GM21723 (cell line): Measurements from ENCODE around the gene EXOSC10.
"Not testable (repeated sequence)": the region's sequence is repeated elsewhere in the genome, so short reads cannot be mapped to it uniquely, and the experiment has no call there.

Experiments used
- ATAC-seq: cut with Tn5 transposase; IDR thresholded peaks from one replicate; pipeline ENCODE4 v1.9.1; 2021; ENCODE audit warnings: mild to moderate bottlenecking, moderate library complexity; ENCODE audit not compliant: unreplicated experiment

EXOSC10 gene

GRCh38 chr1:11109047-11109760, 9.5 kb upstream of the EXOSC10 start:
- no peak for ATAC-seq

DNA sequence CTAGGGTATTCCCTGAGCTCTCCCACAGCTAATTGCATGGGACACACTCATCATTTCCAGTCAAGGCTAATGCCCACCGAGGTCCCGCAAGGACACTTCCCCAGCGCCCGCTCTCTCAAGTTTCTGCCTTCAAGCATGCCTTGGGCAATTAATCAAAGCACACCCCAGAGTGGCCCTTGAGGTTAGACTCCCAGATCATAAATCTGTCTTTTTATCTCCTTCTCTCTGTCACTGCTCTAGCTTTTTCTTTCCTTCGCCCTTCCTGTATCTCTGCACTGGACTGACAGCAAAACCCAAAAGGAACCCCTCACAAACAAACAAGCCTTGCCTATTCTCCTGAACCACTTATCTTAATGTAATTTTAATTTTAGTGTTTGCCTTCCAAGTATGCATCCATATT, 7.9 kb upstream of the EXOSC10 start:
- no peak for ATAC-seq

DNA sequence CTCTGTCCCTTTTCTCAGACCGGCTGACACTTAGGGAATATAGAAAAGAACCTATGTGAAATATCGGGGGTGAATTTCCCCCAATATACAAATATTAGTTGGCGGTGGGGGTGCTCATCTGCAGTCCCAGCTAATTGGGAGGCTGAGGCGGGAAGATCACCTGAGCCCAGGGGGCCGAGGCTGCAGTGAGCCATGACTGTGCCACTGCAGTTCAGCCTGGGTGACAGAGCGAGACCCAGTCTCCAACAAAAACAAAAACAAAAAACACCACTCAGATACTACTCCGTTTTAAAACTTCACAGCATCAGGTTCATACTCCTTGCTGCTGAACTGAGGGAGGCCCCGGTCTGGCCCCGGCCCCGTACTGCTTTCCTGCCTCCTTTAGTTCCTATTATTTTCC, 5.9 kb upstream of the EXOSC10 start:
- ATAC-seq = no peak

- ATAC-seq = no peak
Observed at GRCh38 chr1:11101347-11101746, 1.7 kb upstream of the EXOSC10 start.

DNA sequence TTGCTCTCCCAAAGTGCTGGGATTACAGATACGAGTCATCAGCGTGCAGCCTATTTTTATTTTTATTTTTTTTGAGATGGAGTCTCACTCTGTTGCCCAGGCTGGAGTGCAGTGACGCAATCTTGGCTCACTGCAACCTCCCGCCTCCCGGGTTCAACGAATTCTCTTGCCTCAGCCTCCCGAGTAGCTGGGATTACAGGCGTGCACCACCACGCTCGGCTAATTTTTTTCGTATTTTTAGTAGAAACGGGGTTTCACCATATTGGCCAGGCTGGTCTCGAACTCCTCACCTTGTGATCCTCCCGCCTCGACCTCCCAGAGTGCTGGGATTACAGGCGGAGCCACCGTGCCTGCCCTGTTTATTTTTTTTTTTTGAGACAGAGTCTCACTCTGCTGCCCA, 1.1 kb upstream of the EXOSC10 start:
- ATAC-seq = not testable (repeated sequence)

DNA sequence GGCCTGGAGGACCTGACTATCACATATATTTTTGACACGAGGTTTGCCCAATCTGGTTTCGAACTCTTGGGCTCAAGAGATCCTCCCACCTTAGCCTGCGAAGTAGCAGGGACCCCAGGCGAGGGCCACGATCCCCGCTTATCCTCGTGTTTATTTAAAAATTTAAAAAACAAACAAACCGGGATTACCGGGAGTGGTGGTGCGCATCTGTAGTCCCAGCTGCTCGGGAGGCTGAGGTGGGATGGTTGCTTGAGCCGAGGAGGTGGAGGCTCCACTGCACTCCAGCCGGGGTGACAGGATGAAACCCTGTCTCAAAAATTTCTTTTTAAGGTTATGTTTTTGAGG, 452 bp upstream of the EXOSC10 start:
- ATAC-seq = no peak

DNA sequence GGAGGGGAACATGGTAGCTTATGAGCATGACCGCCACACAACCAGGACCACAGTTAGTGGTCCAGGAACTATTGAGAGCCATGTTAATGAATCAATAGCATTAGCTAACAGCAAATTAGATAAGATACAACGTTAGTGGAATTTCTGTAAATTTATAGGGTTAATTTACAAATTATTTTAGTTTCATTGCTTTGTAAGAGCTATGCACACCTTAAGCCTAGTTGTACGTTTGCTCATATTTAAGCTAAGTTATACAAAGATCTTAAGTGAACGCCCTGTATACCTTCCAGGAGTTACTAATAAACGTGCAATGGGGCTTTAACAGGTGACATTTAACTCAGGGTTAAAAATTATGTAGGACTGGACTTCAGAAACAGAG, 749 bp downstream of the EXOSC10 start:
- no peak for ATAC-seq

DNA sequence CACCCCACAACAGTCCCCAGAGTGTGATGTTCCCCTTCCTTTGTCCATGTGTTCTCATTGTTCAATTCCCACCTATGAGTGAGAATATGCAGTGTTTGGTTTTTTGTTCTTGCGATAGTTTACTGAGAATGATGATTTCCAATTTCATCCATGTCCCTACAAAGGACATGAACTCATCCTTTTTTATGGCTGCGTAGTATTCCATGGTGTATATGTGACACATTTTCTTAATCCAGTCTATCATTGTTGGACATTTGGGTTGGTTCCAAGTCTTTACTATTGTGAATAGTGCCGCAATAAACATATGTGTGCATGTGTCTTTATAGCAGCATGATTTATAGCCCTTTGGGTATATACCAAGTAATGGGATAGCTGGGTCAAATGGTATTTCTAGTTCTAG, 15.9 kb downstream of the EXOSC10 start:
- not testable (repeated sequence) for ATAC-seq

GRCh38 chr1:11080931-11081330, 18.7 kb downstream of the EXOSC10 start:
- ATAC-seq = no peak

DNA sequence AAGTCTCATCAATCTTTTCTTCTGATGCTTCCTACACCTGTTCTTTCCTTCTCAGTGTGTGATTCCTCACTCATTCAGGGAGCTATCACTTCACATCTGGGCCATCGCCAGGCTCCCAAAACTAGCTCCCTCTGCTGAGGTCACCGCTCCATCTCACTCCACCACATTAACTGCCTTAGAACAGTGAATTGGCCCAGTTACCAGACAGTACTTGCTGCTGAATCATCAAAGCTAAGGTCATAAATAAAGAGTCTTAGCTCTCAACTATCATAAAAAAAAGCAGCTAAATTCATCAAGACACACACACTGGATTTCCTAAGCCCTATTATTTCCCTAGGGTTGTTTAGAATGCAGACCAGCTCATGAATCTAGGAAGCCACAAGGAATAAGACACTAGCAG, 21.0 kb downstream of the EXOSC10 start:
- ATAC-seq = no peak

DNA sequence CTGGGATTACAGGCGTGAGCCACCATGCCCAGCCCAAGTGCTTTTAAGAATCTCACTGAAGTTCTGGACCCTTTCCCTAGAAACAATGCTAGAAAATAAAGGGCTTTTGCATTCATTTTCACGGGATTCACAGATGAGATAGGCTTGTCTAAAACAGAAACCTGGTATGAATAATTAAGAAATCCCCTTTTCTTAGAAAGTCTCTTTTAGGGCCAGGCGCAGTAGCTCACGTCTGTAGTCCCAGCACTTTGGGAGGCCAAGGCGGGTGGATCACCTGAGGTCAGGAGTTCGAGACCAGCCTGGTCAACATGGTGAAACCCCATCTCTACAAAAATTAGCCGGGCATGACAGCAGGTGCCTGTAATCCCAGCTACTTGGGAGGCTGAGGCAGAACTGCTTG, 26.3 kb downstream of the EXOSC10 start:
- not testable (repeated sequence) for ATAC-seq

DNA sequence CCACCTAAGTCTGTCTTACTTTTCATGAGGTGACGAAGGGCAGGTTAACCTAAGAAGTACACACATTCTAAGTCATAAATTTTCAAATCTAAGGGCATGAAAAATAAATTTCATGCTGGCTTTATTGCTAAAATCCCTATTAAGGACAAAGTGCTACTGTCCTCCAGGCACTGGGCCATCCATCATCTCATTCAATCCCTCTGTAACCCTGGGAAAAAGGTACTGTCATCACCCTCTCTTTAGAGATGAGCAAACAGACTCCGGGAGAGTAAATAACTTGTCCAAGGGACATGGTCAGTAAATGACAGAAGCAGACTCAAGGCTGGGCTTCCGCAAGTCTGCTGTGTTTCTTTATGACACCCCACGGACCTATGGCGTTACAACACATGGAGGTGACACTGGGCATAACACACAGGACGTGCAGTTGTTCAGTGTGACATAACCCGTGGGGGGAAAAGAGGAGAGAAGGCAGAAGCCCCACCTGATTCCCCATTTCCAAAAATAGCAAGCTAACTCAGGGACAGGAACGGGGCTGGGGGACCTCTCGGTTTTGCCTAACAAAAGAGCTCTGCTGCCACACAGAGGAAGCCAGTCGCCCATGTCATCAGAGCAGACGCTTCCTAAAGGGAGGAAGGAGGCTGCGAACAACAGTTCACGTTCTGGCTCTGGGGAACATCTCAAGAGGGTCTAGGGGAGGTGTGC, 27.3 kb downstream of the EXOSC10 start:
- ATAC-seq = no peak

GRCh38 chr1:11071463-11072215, 28.0 kb downstream of the EXOSC10 start:
- ATAC-seq = no peak

GRCh38 chr1:11070876-11071275, 28.8 kb downstream of the EXOSC10 start:
- no peak for ATAC-seq

DNA sequence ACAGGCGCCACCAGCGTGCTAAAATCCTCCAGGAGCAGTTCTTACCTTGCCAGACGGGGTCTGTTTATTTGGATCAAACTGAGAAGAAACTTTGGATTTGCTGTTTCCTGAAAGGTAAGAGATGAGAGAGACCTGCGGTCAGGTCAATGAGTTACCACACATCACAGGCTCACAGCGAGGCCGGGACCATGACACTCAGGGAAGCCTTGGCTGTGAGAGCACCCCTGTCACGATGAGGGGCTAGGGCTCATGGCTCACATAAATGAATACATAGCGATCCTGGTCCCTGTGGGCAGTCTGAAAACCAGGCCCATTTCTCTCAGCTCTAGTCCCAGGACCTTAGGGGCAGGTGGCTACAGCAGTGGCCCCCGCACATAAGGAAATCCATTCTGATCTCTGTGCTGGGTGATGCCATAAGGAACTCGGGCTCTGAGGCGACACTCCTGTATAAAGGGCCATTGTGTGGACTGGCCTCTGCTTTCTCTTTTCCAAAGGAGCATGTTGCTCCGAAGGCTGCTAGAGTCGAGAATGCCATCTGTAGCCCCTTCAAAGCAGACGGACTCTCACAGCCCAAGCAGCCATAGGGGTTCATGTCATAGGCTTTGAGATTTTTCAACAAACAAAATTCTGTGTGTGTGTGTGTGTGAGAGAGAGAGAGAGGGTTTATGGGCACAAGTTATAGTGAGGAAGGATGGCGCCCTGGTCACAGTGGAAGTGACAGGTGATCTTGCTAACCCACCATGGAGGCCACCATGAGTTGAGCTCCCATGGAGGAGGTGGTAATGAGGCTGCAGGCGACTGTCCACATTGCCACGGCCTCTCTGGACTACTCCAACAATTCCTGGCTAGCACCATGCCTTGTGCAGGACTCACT, 30.8 kb downstream of the EXOSC10 start:
- ATAC-seq = no peak

GRCh38 chr1:11067716-11068599, 31.7 kb downstream of the EXOSC10 start:
- no peak for ATAC-seq

DNA sequence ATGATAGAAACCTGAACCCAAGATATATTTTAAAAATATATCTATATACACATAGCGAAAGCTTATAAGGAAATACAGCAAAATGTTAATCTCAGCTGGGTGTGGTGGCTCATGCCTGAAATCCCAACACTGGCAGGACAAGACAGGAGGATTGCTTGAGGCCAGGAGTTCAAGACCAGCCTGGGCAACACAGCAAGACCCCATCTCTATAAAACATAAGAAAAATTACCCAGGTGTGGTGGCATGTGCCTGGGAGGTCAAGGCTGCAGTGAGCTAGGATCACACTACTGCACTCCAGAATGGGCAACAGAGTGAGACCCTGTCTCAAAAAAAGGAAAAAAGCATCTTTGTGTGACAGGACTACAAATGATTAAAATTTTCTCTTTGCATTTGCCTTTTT, 33.9 kb downstream of the EXOSC10 start:
- no peak for ATAC-seq

DNA sequence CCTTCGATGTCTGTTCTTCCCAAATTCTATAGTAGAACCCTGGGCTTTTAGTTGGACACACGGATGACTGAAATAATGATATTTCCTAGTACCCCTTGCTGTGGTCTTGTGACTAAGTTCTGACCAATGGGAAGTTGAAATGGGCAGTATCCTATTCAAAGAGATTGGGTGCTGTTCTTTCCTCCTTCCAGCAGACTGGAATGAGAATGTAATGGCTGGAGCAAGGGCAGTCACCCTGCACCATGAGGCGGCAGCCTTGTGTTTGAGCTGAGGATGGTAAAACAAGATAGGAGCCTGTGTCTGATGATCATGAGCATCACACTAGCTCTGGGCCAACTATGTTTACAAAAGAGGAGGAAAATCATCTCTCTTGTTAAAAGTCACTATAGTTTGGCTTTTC, 34.7 kb downstream of the EXOSC10 start:
- ATAC-seq = no peak

GRCh38 chr1:11063937-11064537, 35.6 kb downstream of the EXOSC10 start:
- not testable (repeated sequence) for ATAC-seq

DNA sequence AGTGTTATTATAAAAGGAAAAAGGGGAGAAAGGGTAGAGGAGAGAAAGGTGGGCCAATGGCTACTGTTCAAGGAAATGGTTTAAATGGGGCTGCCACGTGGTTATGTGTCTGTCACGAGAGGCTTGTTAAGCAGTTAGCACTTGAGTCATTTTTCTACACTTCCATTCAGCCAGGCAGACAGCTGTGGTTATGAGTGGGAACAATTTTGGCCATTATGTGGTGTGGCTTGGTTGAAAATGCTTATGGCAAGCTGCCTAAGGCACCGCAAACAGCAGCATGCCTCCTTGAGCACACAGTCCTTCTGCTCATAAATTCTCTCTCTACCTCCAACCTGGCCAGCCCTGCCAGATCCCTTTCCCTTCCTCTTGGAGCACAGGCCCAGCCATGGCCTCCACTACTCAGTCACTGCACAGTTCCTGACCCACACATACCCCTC, 36.7 kb downstream of the EXOSC10 start:
- no peak for ATAC-seq
